ENCODE data around the gene ANKRD9.

The ANKRD9 gene

DNA sequence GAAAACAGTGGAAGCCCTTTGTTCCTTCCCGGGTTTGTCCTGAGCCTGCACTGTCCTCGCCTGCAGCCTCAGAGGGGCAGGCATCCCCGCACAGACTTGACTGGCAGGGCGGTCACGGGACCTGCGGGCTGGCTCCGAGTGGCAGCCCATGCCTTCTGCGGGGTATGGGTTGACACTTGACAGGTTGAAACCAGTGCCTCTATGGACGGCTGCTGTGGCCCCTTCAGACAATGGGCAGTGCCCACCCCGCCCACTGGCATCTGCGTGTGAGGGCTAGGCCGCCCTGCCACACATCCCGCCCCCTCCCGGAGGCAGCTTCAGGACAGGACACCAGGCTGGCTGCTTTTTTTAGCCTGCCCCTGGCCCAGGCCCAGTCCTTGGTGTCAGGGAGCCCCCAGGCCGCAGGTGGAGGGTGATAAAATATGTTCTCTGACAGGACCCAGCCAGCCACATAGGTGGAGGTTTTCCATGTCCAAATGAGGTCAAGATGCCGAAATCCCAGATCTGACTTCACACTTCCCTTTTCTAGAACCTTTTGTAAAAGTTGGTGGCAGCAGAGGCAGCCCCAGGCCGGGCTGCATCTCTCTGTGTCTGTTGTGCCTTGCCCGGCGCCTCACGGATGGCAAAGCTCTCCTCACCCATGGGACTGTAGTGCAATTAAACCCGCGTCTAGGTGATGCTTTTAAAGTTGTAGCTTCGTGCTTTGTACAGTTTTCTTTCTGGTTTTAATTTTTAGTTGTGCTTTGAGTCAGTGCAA is 10.0 kb downstream of the ANKRD9 start:
- in situ Hi-C loops (cut with MboI; ENCODE audit: low sequenced_read_pairs): no loop called here

DNA sequence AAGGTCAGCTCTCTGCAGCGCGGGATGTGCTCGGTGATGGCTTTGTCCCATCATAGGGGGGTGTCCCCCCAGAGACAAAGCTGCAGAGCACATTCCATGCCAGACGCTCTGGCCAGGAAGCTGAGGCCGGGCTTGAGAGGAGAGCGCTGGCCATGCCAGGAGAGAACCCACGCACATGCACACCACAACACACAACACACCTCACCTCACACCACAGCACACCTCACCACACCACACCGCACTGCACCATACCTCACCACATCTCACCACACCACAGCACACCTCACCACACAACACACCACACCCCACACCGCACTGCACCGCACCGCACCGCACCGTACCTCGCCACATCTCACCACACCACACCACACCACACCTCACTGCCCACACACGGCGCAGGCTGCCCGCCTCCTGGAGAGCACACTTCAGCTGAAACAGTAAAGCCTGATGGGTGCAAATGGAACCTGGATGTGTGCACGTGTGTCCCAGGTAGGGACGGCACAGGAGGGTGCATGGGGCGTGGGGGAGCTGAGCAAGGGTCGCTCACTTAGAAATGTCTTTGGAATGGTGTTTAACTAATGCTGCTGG is 10.8 kb downstream of the ANKRD9 start:
- in situ Hi-C loops (cut with MboI; ENCODE audit: low sequenced_read_pairs): no loop called here

DNA sequence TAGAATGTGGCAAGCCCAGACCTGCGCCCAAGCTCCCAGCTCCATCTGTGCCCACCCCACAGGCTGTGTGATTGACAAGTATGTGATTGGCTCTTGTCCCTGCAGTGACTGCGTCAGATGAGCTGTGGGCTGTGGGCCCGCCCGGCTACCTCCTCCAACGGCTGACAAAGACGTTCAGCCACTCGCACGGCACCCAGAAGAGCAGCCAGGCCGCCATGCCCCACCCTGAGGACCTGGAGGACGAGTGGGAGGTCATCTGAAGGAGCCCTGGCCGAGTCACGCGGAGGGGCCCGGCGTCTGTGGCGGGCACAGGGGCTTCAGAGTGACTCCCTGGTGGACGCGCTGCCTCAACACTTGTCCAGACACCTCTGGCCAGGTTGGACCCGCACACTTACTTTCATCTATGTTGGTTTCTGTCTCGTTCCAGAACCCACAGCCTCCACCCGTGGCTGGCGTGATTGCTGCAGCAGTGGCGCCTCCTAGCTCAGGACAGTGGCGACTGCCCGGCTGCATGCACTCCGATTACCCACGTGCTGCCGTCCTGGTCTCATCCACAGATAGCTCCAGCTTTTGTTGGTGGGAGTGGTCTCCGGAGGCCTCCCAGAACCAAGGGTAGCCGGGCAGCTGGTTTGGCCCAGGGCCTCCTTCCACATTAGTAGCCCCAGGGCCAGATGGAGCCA is 11.4 kb downstream of the ANKRD9 start:
- in situ Hi-C loops (cut with MboI; ENCODE audit: low sequenced_read_pairs): no loop called here

DNA sequence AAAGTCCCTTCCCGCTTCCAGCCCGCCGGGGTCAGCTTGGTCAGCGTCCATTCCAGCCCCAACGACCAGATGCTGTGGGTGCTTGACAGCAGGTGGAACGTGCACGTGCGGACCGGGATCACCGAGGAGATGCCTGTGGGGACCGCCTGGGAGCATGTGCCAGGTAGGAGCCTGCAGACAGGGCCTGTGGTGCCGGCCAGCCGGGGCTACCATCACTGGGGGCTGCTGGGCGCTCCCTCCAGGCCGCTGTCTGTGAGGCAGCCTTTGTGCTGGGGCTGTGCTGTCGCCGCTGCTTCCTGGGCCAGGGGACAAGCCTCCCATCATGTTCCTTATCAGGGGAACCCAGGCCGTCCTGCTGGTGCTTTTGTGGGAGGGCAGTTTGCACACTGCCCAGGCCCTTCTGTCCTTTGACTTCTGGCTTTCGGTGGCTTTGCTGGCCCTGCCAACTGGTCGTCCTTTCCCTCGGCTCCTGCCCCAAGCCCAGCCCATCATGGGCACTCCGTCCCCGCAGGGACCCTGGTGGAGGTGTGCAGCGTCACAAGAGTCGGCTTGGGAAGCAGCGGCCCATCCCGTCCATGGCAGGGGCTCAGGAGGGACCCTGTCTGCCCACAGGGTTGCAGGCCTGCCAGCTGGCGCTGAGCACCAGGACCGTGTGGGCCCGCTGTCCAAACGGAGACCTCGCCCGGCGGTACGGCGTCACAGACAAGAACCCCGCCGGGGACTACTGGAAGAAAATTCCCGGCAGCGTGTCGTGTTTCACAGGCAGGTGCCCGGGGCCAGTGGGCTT is 12.4 kb downstream of the ANKRD9 start:
- in situ Hi-C loops (cut with MboI; ENCODE audit: low sequenced_read_pairs): no loop called here

DNA sequence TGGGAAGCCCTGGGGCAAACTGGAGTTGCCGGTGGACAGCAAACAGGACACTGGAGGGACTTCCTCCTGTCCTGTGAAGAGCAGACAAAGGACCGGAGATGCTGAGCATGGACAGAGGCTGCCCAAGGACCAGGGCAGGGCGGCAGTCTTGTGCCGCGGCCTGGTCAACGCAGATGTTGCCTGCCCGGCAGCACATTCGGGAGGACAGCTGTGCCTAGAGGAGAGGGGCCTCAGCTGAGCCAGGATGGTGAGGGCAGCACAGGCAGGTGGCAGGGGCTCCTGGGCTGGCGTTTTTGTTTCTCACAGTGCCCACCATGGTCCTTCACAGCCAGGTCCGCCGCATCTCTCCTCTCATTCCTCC is 13.3 kb downstream of the ANKRD9 start:
- in situ Hi-C loops (cut with MboI; ENCODE audit: low sequenced_read_pairs): no loop called here

DNA sequence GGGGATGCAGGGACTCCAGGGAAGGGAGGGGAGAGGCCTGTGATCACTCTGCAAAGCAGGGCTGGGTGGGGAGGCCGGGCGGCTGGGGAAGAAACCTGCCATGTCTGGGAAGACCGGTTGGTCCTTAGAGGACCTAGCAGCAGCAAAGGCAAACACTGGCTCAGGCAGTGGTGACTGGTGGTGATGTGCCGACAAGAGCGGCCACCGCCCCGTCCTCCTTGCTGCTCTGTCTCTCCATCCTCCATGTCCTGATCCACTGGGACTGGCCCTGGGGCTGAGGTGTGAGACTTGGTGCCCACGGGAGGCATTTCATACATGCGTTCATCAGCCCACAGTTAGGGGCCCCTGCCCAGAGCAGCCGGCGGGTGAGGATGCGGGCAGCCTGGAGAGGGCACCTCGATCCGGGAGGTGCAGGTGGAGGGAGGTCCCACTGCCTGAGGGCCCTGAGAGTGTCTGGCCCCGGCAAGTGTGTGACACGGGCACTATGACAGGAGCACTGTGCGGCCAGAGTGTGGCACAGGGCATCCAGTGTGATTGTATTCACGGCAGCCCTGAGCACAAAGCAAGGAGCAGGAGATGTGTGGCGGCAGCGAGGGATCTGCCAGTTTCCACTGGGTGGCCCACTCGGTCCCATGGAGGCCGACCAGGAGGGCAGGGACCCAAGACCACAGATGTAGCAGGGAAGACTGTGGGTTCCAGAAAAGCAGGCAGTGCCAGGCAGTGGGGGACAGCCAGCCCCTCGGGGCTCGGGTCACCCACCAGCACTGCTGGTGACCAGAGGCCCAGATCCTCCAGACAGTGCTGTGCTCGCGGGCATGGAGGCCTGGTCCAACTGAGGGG is 13.9 kb downstream of the ANKRD9 start:
- in situ Hi-C loops (cut with MboI; ENCODE audit: low sequenced_read_pairs): no loop called here

DNA sequence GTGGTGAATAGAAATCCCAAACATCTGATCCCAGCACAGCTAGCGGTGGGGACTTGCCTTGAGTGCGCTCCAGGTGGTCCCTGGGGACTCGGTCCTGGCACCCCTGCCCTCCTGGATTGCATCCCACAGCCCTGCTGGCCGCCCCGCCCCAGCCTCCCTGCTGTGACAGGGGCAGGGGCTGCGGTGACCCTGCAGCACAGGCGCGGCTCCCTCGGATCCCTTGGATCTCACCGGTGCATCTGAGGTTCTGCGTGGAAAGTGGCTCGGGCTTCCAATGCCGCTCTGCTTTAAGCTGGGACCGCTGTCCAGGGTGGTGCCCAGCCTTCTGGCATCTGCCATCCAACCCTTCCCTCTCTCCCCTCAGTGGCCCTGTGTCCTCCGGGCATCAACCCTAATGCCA is 16.0 kb downstream of the ANKRD9 start:
- in situ Hi-C loops (cut with MboI; ENCODE audit: low sequenced_read_pairs): no loop called here

DNA sequence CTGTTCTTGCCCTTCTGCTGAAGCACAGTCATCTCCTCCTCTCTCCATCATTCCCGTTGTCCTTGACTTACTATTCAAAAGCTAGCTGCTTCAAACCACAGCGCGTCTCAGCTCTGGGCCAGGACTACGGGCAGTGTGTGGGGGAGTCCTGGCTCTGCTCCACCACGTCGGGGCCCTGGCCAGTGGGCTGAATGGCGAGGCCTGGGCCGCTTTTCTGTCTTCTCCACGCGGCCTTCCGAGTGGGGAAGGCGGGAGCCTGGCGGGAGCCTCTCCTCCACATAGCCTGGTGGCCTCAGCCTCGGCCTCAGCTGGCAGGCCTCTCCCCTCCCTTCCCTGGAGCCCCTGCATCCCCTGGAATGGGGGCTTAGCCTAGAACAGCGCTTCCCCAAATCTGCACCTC is 16.5 kb downstream of the ANKRD9 start:
- in situ Hi-C loops (cut with MboI; ENCODE audit: low sequenced_read_pairs): no loop called here

DNA sequence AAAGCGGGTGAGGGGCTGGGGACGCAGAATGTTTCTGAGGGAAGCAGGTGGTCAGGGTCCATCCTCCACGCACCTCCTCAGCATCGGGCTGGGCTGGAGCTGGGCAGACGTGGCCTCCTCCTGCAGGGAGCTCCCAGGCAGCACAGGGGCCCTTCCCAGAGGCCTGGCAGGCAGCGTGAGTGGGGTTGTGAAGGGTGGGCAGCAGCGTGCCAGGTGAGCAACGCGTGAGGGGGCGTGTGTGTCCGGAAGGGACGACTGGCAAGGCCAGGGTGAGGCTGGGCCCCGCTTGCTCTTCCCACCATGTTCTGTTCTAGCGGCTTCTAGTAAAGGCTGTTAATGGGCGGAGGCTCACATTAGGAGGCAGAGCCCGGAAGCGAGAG is 17.1 kb downstream of the ANKRD9 start:
- in situ Hi-C loops (cut with MboI; ENCODE audit: low sequenced_read_pairs): no loop called here

DNA sequence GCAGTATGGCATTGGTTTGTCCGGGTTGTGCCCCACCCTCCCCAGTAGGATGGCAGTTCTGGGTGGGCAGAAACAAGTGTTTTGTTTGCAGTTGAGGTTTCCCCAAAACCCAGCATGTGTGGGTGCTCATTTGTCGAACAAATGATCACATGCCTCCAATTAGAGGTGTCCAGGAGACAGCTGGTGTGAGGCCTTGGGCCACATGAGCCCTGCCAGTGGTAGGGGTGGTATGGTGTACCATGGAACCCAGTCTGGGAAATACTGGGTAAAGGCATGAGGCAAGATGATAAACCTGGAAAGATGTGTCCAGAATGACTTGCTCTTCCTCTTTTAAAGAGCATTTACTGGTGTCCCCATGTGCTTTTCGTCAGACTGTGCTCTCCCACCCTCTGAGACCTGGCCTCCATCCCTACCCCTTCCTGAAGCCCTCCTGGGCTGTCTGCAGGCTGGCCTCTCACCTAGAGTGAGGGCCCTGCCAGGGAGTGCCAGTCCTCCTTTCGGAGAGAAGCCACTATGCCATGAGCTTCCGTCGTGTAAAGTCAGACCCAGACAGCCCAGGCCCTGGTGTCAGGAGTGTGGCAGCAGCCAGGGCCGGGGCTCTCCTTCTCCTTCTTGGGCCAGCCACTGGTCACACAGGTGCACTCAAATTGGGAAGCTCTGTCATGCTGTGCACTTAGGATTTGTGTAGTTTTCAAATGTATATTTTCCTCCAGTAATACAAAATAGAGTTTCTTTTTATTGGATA is 17.6 kb downstream of the ANKRD9 start:
- in situ Hi-C loops (cut with MboI; ENCODE audit: low sequenced_read_pairs): no loop called here

DNA sequence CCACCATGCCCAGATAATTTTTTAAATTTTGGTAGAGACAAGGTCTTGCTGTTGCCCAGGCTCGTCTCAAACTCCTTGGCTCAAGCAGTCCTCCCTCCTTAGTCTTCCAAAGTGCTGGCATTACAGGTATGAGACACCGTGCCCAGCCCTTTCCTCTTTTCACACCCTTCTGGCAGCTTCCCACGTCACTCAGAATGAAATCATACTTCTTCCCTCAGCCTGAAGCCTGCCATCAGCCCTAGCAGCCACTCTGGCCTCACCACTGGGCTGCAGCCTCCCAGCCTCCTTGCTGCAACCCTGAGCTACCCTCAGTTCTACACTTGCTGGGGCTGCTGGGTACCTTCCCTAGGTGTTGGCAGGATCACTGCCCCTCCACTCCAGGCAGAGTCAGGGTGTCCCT is 18.2 kb downstream of the ANKRD9 start:
- in situ Hi-C loops (cut with MboI; ENCODE audit: low sequenced_read_pairs): no loop called here

DNA sequence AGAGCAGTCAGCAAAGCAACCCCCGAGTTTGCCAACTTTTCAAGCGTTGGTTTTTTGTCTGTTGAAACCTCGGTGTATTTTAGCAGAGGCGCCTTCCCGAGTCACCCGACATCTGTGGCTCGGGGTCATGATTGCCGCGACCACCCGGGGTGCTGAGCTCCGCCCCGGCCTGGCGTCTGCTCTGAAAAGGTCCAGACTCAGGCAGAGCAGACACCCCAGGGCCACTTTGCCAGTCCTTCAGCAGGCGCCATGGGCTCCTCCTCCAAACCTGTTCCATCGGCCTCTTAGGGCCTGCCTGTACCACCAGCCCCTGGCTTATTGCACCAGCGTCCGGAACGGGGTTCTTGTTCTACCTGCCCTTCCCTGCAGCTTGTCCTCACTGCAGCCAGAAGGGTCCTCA is 19.1 kb downstream of the ANKRD9 start:
- in situ Hi-C loops (cut with MboI; ENCODE audit: low sequenced_read_pairs): no loop called here

DNA sequence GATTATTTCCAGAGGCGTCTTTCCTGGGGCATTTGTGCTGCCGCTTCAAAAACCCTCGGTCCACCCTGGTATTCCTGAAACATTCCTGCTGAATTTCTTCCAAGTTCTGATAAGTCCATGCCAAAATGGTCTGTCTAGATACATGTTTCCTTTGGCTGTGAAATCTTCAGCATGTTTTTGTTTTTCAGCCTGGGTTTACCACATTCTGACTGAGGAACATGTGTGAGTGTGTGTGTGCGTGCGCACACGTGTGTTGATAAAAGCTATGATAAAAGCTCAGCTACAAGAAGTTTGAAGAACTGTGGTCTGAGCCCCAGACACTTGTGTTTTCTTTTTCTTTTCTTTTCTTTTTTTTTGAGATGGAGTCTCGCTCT is 22.4 kb downstream of the ANKRD9 start:
- in situ Hi-C loops (cut with MboI; ENCODE audit: low sequenced_read_pairs): no loop called here

DNA sequence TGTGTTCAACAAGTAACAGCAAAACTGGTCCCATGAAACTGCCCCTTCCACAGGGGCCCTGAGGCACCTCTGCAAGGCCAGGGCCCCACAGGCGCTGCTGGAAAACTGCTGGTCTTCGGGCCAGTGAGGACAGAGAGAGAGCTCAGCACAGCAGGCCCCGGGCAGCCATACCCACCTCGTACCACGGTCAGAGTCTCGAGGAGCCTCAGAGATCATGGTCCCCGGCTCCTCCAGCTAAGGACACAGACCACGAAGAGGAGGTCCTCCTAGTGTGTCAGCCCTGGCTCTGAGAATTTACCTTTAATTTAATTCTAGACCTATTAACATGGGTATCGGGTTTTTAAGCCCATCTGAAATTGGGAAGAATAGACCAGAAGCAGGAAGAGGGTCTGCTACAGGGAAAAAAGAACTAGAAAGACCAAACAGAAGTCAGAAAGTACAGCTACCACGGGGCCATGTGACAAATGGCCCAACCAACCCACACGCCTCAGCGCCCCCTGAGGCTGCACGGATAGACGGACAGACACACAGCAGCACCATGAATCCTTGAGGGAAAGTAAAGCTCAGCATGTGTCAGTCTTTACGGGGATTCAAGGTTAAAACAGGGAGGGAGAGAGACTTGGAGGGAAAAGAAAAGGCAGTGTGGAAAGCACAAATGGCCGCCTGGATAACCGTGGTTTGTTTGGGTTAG is 22.9 kb downstream of the ANKRD9 start:
- in situ Hi-C loops (cut with MboI; ENCODE audit: low sequenced_read_pairs): no loop called here

DNA sequence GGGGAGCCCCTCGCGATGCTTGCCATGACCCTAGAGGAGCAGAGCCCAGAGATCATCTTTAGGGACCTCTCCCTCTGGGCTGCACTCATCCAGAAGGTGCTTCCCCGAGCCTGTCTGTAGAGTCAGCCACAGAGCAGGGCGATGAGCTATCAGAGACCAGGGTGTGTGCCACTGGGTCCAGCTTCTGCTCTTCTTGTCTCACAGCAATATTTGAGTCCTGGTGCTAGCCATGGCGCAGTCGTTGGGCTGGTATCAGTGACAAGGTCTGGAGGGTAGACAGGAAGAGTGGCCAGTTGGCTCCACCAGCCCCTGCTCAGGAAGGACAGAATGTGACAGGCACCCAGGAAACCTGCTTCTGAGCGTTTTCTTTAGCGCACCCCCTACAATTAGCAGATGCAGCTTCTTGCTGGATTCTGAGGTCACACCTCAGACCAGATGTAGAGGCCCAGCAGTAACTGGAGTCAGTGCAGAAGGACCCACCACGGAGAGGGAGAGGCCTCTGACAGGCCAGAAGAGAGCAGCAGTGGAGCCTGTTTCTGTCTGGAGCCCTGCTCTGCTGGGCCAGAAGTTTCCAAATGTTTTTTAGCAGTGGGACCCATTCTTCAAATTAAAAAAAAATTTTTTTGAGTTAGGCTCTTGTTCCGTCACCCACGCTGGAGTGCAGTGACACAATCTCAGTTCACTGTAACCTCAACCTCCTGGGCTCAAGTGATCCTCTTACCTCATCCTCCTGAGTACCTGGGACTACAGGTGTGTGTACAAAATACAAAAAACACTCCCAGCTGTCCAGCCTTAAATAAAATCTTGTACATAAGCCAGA is 23.7 kb downstream of the ANKRD9 start:
- in situ Hi-C loops (cut with MboI; ENCODE audit: low sequenced_read_pairs): no loop called here

DNA sequence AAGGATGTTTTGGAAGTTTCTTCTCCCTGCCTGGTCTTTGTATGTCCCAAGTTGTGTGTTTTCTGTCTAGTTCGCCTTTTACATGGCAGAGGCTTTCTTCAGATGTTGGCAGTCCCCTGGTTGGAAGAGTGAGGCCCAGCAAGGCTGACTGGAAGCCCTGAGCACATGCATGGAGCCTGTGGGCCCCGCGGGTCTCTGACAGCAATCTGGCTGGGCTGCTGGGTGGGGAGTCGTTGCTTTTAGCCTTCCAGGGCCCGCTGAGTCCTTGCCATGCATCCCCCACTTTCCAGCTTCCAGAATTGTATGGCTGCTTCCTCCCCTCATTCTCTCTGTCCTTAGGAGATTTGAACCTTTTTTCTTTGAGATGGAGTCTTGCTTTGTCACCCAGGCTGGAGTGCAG is 25.3 kb downstream of the ANKRD9 start:
- in situ Hi-C loops (cut with MboI; ENCODE audit: low sequenced_read_pairs): no loop called here

DNA sequence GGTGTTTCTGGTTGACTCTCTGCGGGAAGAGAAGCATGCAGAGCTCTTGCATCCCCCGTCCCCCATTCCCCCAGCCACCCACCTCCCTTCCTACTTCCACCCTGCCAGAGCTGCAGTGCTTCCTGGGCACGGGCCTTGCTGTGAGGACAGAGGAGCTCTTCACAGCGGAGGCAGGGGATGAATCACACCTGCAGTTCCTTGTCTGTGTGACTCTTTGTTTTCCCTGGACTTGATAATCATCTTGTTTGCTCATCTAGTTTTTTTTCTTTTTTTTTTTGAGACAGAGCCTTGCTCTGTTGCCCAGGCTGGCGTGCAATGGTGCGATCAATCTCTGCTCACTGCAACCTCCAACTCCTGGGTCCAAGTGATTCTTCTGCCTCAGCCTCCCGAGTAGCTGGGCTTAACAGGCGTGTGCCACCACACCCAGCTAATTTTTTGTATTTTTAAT is 27.8 kb downstream of the ANKRD9 start:
- in situ Hi-C loops (cut with MboI; ENCODE audit: low sequenced_read_pairs): no loop called here

DNA sequence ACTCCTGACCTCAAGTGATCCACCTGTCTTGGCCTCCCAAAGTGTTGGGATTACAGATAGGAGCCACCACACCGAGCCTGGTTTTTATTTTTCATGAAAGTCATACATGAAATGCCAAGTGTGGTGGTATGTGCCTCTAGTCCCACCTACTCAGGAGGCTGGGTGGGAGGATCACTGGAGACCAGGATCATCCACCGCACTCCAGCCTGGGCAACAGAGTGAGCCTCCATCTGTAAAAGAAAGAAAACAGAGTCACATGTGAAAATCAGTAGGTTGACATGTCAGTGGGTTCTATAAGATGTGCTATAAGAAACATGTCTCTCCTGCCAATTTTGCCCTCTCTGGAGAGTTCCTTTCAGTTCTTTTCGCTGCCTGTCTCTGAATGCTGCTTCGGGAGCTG is 28.2 kb downstream of the ANKRD9 start:
- in situ Hi-C loops (cut with MboI; ENCODE audit: low sequenced_read_pairs): no loop called here

DNA sequence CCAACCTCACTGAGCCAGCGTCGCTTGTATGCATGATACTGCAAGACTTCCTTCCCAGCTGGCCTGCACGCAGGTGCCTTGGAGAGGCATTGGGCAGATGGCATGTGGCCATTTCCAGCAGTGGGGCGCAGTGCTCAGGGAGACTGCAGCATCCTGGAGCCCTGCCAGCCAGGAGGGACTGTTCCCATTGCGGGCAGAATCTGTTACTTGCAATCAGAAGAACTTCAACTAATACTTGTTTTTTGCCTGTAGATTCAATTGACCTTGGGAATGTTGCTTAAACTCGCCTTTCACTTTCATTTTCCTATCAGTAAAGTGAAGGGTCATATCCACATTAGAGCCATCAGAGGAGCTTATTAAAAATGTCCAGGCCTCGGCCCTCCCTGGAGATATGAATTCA is 29.8 kb downstream of the ANKRD9 start:
- in situ Hi-C loops (cut with MboI; ENCODE audit: low sequenced_read_pairs): no loop called here
